Mucosa of gallbladder (tissue), 1 donor: ENCODE data around the gene COBLL1. TPM values are rescaled to one million over a fixed set of nuclear protein-coding genes. Genes with fewer than 3 reads are reported as not detected.
A peak's percentile ranks its signal among the peaks of the same experiment; 100 is the strongest.

Experiments
- DNase-seq: peaks from one replicate; pipeline ENCODE4 v3.0.0-alpha.2; 2020; ENCODE audit warnings: low spot score
- total RNA-seq: library from RNA; stranded (reverse); gene quantifications from one replicate; pipeline ENCODE4 v1.2.1, GENCODE V29; 2021
- donor health status: DM: no; HTN: no; CAD: no.

COBLL1 gene
- total RNA-seq, 1 donor from 2014 or later: 52.9 TPM

DNA sequence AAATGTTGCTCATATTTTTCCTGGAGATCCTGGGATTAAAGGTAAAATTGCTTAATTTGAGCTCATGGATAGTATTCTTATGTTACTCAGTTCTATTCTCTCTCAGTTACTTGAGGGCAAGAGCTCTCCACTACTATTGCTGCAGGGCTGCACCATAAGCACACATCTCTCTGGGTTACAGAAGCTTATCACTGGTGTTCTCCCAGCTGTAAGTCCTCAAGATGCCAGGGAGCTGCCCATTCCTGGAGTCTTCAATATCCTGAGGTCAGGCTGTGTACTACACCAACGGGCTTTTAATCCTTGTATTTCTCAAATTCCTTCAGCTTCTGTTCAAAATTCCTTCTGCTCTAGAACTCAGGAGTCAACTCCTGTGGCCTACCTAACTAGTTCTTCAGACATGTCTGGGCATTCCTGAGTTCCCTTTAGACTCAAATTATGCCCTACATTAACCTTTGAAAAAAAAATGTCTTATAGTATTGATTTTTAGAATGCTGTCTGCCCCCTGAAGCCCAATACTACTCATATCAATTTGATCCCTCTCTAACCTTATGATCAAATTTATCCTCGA lies 17.7 kb upstream of the COBLL1 start:
- no peak for DNase-seq

DNA sequence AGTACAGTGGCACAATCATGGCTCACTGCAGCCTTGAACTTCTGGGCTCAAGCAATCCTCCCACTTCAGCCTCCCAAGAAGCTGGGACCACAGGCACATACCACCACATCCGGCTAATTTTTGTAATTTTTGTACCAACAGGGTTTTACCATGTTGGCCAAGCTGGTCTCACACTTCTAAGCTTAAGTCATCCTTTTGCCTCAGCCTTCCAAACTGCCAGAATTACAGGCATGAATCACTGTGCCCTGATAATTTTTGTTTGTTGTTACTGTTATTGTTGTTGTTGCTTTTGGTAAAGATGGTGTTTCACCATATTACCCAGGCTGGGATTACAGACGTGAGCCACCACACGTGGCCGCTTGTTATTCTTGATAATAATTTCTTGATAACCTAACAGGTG lies 10.5 kb upstream of the COBLL1 start:
- no peak for DNase-seq

DNA sequence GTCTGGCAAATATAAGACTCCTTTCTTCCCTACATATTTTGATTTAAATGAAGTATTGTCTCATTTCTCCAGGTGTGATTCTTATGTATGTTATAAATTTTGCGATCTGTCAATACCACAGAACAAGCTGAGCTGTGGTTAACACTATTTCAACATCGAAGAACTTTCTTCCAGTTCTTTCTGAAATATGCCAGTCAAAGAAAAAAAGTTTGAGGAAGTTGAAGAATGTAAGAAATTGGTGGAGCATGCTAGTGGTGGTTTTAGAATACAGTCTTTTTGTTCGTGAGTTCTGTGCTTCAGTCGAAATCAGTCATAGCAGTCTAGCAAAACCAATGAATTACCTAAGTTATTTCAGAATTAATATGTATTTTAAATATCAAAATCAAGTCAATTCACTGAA lies 8.6 kb upstream of the COBLL1 start:
- DNase-seq: no peak

DNA sequence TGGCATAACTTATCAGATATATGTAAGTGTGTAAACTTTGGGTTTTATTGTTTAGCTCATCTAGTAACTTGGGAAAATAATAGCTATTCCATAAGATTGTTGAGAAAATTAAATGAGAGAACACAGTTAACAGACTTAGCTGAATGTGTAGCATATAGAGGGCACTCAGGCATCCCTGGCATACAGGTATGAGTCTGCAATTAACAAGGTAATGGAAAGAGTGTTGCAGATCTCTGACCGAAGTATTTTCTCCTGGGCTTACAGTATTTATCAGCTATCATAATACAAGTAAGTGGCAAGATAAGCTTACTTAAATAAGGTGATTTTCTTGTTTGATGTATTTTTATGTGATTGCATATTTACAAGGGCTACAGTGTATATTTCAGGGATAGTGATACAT lies 7.9 kb upstream of the COBLL1 start:
- DNase-seq: no peak

DNA sequence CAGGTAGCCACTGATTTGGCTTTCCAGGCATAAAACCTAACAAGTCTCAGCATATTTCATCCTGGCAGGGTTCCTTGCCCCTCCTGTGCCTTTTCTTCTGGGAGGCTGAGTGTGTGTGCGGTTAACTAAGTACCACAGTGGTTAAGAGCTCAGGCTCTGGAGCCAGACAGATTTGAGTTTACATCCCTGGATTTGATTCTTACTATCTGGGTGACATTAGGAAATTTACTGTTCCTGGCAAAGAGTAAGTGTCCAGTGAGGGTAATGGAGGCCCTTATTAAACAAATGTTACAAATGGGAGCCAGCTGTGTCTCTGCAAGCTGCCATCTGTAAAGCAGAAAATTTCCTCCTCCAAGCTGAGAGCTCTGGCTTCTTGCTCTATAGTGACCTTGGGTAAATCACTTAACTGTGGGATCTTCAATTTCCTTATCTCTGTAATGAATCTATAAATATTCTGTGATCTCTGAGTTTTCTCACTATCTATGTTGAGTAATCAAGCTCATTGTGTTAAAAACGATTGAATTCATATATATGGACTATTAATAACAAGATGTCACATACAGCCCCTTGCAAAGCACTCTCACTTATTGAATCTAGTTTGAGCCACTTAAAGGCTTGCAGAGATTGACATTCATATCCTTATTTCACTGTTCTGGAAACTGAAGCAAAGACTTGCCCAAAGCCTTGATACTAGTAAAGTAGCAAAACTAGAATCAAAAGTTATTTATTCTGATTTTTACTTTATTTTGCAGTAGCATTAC lies 6.5 kb upstream of the COBLL1 start:
- DNase-seq: no peak

DNA sequence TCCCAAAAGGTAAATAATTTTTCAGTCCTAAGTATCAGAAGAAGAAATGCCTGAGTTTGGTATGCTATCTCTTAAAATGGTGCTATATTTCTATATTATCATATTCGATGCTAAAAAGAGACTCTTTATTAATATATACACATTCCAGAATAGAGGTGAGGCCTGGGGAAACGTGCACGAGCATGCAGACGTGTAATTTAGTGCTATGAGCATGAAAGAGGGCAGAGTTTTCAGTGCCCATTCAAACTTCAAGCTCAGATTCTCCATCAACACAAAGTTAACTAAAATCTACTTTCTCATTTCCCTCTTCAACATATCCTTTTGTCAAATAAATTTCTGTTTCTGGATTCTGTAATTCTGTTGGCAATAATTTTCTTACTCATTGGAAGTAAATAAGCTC lies 5.7 kb upstream of the COBLL1 start:
- DNase-seq: no peak

DNA sequence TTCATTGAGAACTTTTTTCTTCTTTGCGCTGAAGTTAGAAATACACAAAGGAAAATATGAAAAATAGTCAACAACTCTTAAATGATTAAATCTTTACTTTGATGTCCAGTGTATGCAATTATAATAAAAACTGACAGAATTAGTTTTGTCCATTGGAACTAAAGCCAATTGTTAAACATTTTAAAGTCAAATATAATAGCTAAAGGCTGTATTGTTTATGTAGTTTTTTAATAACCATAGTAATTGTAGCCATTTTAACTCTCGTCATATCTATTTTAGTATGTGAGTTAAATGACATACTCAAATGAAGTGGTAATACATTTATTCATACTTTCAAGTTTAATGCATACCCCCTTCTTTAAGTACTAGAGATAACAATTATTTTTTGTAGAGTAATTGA lies 4.7 kb upstream of the COBLL1 start:
- DNase-seq: no peak

DNA sequence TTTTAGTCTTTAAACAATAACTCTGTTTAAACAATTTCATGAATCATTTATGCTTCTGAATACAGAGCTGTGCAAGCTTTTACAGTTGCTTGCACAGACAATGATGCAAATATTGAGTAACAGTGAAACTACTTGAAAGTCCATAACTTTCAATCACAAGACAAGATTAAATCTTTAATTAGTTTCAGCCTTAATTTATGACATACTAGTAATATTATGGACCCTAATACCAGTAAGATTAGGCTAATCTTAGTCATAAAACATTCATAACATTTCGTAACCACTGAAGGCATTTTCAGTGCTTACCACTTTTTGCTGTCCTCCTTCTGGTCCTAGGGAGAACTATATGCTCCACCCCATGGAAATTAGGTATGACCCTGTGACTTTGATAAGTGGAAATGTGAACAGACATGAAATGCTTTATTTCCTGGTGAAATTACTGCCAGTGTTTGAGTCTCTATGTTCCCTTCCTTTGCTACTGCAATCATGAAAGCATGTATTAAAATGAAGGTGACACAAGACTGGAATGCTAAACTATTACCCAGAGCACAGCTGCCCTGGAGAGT lies 1.8 kb upstream of the COBLL1 start:
- no peak for DNase-seq

DNA sequence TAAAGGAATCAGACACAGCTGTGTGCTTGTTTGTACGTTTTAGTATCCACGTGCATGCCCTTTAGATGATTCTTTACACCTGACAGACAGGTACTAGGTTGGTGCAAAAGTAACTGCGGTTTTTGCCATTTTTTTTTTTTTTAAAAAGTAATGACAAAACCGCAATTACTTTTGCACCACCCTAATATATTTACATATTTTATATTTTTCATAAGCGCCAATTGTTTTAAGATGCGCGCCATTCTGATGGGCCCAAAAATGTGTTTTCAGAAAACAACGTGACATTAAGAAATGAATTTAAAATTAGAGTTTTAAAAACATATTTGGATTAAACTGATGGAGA lies 972 bp upstream of the COBLL1 start:
- DNase-seq: no peak

DNA sequence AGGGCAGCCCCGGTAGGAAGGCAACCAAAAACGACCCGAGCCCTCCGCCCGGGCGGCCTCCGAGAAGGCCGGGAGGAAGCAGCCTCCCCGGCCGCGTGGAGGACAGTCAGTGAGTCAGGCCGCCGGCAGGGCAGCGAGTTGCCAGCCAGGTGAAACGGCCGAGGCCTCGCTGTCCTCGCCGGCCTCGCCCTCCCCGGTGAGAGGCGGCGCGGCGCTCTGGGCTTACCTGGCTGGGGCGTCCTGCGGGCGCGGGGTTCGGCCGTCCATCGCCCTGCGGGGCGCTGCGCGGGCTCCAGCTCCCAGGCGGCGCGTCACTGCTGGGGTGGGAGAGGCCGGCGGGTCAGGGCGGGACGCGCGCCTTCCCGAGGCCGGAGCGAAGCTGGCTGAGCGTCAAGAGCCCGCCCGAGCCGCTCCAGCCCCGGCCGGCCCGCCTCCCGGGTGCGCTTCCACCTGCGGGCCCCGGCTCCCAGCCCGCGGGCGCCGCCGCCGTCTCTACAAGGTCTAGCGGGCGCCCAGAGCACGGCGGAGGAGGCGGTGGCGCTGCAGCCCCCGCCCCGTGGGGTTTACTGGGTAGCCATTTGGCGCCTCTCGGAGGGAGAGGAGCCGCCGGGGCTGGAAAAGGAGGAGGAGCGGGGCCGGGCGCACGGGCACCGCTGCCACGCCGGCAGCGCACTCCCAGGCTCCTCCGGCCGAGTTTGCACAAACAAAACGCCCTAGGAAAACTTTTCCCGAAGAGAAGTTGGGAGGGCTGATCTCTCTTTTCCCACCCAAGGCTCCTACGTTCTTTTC lies 499 bp downstream of the COBLL1 start:
- DNase-seq: peak; percentile 72

DNA sequence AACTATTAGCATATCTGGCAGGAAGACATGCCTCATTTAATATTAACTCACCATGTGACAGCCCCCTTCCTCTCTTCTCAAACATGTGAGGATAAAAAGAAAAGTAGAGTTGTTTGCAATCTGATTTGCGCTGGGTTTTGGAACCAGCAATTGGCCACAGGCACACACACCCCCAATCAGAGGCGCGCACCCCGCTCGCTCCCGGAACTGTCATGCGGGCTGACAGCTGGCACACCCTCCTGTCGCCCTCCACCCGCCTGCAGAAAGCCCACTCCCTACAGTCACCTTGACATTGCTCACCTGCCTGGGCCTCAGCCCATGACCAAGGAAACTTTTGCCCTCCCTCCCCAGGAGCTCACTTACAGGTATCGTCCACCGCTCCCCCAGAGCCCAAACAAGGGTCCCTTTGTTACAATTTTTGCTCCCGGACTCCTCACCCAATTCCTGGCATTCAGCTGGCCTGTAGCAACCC lies 1.1 kb downstream of the COBLL1 start:
- DNase-seq: peak; percentile 74

DNA sequence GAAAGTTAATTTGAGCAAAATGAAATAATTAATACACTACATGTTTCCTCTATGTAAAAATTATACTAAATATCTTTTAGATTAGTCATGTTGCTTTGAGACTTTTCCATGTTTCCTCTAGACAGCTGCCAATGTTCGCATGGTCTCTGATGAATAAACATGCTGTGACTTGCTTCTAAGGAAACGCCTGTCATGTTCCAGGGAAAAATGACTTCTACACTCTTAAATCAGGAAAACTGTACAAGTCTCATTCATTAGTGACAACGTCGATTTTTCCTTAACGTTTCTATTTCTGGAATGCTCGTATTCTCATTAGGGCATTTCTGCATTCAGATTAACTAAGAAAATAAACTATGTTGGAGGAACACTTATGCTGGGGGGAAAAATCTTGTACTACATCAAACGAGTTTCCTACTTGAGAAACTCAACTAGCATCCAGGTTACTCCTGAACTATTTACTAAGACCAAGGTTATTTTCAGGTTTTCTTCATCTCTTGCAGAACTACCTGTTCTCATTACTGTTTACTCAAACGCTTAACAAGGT lies 1.6 kb downstream of the COBLL1 start:
- DNase-seq: no peak

DNA sequence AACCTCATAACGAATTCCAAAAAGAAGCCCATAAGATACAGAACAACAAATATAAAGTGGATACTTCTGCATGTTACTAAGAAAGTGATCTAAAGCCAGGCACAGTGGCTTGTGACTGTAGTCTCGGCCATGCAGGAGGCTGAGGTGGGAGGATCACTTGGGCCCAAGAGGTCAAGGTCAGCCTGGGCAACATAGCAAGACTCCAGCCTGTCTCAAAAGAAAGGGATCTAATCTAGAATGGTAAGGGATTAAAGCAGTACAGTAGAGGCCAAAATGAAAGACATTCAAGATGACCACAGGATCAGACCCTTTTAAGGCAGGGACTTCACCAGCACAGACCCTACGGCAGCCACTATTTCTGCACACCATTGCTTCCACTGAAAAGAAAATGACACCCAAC lies 3.8 kb downstream of the COBLL1 start:
- DNase-seq: no peak

DNA sequence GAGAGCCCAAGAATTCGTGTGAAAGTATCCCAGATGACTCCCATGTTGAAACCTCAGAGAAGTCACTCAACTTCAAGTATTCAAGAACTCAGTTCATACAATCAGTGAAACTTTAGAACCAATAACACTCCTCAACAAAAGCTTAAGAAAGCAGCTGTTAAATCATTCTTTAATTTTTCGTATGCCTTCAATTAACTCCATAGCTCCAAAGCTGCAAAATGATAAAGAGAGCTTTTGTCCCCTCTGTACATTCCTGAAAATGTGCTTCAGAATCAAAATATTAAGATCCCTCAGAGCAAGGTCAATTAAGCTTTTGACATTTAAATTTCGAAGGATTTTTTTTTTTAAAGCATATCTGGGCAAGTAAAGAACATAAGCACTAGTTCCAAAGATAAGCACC lies 4.7 kb downstream of the COBLL1 start:
- DNase-seq: no peak

DNA sequence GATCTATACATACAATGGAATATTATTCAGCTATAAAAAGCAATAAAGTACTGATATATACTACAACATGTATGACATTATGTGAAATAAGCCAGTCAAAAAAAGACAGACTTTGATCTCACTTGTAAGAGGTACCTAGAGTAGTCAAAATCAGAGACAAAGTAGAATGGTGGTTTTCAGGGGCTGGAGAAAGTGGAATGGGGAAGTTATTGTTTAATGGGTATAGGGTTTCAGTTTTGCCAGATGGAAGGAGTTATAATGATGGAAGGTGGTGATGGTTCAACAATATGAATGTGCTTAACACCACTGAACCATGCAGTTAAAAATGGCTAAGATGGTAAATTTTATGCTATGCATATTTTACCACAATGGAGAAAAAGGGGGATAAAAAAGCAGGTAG lies 6.3 kb downstream of the COBLL1 start:
- no peak for DNase-seq

DNA sequence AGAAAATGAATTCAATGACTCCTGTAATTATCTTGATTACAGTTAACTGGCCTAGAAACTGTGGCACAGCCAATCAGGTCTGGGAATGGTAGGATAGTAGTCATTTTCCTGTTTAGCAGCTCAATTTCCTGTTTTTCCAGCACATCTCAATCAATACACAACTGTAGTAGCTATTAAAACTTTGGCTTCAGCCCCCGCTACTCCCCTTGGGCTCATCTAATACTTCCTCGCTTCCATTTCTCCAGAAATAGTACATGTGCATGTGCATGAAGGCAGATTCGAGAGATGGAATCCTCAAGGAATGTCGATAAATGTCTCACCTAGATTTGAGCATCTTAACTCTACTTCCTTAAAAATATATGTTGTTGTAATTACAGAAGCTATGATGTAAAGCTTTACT lies 9.7 kb downstream of the COBLL1 start:
- no peak for DNase-seq

DNA sequence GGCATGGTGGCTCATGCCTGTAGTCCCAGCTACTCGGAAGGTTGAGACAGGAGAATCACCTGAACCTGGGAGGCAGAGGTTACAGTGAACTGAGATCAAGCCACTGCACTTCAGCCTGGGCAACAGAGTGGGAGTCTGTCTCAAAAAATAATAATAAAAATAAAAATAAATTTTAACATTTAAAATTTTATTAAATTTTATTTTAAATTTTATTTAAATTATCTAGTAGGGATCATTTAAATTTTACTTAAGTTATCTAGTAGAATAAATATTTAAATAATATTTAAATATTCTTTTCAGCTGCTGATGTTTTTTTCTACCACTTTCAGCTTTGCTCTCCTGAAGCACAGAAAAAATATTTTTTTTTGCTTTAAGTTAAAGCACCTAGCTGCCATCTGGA lies 10.4 kb downstream of the COBLL1 start:
- no peak for DNase-seq

DNA sequence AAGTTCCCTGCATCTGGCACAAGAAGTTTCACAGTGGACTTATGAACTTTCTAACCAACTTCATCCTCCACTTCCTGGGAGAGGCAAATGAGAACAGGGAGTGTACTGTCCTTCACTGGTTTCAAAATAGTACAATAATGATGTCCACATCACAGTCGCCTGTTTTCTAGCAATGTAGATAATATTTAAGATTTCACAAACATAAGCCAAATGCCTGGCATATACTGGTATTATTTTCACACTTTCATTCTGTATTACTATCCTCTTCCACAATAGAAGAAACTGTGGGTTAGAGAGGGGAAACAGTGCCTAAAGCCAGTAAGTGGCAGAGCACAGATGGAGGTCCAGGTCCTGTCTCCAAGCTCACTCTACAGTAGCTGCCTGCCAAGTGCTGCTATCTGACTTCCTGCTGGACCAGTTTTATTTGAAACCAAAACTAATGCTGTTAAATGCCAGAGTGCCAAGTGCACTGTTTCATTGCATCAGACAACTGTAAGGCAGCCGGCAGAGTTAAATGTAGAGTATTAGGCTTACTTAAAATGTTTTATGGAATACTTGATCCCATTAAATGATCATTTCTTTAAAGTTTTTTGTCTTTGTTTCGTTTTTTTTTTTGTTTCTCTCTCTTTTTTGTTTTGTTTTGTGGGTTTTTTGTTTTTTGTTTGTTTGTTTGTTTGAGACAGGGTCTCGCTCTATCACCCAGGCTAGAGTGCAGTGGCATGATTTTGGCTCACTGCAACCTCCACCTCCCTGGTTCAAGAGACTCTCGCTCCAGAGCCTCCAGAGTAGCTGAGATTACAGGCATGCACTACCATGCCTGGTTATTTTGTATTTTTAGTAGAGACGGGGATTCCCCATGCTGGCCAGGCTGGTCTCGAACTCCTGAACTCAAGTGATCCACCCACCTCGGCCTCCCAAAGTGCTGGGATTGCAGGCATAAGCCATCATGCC lies 15.1 kb downstream of the COBLL1 start:
- DNase-seq: peak; percentile 79

DNA sequence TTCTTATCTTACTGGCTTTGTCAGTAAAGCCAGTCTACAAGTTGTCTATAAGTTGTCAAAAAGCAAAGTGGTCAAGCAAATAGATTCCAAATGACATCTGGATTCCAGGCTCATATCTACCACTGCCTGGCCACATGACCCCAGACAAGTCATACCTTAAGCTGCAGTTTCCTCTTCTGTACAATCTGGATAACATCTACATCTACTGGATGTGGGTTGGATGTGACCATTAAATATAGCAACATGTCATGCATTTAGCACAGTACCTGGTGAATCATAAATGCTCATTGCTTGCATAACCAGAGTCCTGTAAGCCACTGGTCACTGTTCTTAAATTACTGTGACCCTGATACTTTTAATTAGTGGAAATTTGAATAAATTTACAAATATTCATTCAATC lies 16.8 kb downstream of the COBLL1 start:
- DNase-seq: no peak

DNA sequence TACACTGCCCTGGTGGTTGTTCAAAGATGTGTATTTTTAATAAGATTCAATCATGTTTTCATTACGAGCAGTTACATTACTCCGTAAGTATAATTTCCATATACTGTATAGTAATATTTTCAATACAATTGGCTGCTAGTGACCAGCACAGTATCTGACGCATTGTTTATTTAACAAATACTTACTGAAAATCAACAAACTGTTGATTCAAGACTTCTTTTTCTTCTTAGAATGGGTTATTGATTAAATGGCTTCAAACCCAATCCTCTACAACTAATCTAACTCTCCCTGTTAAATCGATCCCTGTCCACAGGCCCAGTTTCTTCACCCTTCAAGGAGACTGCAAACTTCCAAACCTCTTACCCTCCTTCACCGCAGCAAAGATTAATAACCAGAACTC lies 18.5 kb downstream of the COBLL1 start:
- DNase-seq: no peak

DNA sequence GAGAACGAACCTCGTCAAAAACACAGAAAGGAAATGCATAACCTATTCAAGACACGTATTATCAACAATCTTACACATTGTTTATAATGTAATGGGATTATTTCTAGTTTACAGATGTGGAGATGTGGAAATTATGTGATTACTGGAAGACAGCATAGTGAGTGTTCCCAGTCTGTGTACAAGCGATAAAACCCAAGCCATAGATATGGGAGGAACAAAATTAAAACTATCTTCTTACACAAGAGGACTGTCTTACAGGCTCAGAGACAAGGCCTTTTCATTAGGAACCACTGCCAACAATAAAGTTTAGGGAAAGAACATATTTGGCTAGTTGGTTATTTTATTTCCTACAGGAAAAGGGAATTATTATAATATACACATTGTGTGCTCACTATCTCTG lies 20.3 kb downstream of the COBLL1 start:
- DNase-seq: no peak
